DMS 273 (cell line): ENCODE results near the gene FXYD6.
"Not testable (repeated sequence)": the region's sequence is repeated elsewhere in the genome, so short reads cannot be mapped to it uniquely, and the experiment has no call there.

Experiments
- DNase-seq: peaks from one replicate; lab custom pipeline; 2025; ENCODE audit not compliant: unreplicated experiment; lab: John Stamatoyannopoulos, UW

The FXYD6 gene

DNA sequence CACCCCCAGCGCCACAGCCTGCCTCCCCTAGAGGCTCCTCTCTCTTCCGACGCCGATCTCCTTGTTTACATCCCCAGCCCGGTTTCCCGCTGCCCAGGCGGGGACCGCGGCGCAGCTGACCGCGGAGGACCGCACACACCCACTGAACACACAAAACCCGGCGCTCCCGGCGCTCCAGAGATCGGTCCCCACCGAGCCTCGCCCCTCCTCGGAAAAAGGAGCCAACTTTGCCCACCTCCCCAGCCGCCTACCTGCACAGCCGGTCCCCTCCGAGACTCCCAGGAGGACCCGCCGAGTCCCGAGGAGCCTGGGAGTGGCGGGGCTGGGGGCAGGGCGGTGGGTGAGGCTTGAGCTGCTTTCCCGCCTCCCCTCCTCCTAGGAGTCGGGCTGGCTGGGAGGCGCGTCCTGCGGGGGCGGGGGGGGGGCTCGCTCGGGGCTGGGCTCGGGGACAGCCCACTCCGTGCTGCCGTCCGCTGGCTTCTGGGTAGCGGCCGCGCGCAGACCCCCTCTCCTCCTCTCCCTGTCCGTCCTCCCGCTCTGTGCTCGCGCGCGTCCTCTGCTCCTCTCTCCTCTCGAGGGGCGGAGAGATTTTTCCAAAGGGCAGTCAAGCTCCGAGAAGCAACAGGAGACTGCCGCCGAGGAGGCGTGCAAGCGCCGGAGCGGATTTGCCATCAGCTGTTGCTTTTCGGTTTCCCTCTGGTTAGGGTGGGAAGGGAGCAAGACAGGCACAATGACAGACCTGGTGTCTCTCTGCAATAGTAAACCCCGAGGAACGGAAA lies at the start of gene FXYD6:
TSS of gene FXYD6 (minus strand) at position 318 of the 779 bp plus-strand sequence. CDS start 33,882 bp downstream, outside the sequence.
- peak; percentile 70 for DNase-seq

DNA sequence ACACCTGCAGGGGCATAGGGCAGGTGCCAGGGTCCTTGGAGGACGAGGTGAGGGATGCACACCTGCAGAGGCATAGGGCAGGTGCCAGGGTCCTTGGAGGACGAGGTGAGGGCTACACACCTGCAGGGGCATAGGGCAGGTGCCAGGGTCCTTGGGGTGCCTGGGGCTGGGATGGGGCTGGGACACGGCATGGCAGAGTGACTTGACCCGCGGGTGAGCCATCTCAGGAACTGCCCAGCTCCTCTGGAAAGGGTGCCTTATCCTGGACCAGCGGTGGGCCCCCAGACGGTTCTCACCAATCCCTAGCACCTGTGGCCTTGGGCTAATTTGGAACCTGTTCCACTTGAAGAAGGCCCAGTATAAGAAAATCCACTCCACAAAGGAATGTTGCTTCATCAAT lies 49.7 kb upstream of the FXYD6 start:
- not testable (repeated sequence) for DNase-seq

DNA sequence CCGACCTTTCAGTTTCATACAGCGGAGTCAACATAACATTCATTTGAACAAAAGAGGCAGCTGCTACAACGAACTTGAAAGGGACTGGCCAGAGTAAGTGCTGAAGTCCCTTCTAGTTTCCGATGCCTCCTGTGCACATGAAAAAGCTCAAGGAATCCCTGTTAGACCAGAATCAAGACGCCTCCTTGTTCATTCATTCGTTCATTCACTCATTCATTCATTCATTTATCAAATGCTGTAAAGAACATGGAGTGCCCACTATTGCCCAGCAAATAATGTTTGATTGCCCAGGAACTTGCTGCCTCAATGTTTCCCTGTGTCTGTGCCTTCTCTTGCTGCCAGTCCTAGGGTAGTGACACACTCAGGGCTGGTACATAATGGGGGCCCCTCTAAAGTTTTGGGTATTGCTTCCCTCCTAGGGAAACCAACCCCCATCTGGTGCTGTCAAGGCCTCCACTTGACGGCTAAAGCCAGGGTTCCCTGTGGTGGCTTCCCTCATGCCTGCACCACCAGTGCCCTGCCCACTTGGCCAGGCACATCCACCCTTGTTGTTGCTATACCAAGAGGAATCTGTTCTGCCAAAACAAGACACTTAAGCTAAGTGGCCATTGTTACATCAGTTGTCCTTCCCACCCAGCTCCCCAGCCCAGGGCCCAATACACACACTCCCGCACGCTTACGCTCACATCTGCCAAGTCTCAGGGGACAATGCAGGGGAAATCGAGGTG lies 48.9 kb upstream of the FXYD6 start:
- no peak for DNase-seq

DNA sequence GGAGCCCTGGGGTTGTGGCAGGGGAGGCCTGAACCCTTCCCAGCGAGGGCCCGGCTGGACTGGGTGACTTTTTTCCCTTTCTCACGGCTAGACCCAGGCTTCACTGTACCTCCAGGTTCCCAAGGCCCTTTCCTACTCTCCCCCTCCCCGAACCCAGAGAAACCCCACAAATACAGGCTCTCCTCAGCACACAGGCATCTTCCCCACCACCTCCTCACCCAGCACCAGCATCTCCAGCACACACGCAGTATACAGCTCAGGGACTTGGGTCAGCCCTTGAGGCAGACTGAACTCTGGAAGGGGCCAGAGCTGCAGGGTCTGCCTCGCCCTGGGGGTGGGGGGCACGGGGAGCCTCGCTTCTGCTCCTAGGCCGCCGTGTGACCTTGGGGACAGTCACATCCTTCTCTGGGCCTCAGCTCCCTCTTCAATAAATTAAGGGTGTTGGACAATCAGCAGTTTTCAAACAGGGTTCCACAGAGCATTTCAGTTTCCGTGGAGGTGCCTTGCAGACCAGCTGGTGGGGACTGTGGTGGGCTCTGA lies 48.2 kb upstream of the FXYD6 start:
- DNase-seq, result no peak

GRCh38 chr11:117923773-117924172 lies 47.3 kb upstream of the FXYD6 start:
- DNase-seq, result no peak

GRCh38 chr11:117923275-117923674 lies 46.8 kb upstream of the FXYD6 start:
- DNase-seq, result no peak

DNA sequence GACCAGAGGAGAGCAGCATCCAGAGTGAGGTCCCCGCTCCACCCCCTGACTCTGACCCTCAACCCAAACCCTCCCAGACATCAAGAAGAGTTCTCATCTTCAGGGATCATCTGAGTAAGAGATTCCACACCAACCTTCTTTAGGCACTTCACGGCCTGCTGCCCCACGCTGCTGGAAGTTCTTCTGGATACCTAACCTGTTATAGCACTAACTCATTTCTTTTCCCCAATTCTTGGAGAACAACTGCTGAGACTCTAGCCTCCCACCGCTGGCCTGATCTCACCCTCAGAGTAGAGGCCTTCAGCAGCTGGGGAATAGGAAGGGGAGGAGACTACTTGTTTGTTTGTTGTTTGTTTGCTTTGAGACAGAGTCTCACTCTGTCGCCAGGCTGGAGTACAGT lies 45.4 kb upstream of the FXYD6 start:
- no peak for DNase-seq

DNA sequence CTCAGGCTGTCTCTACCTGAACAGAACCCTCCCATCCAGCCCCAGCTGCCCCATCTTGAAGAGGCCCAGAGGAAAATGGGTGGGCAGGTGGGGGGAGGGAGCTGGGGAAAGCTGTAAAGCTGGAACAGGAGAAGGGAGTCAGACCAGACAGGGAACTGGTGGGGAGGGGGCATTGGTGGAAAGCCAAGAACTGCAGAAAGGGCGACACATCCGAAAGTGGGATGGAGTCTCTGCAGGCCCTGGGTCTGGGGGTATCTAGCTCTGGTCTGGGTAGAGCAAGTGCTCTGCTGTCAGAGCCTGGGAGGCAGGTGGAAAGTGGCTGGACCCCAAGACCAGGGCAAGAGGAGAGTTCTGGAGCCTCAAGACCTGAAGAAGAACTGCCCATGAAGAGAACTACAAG lies 45.0 kb upstream of the FXYD6 start:
- DNase-seq, result no peak

DNA sequence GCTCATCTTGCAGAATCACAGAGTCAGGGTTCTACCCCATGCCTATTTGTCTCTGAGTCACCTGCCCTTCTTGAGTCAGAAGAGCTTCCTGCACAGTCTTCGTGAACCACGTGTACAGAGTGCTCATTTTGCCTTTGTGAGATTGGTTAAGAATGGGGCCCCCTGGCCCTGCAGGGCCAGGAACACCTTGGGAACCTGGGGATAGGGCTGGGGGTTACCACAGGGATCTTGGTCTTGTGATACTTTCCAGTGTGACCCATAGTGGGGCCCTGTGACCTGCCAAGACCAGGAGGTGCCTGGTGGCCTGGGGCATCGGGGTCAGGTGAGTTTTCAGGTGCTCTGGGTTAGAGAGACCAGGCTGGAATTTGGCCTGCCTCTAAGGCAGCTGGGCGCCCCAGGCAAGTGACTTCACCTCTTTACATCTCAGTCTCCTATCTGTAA lies 43.3 kb upstream of the FXYD6 start:
- no peak for DNase-seq

DNA sequence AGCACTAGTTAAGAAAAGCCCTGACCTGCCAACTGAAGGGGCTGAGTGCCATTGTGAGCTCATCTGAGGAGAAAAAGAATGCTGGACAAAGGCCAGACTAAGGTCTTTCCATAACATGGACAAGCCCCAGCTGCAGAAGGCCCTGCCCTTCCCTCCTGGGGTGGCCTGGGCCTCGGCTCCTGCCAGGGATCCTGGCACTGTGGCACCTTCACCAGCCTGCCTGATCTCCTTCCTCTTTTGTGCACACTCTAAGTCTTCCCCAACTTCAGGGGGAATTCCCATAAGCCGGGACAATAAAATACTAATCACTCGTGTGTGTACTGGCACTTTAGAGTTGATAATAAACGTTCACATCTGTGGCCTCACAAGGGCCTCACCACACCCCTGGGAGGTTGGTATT lies 42.9 kb upstream of the FXYD6 start:
- DNase-seq, result no peak

GRCh38 chr11:117918366-117919255 lies 42.2 kb upstream of the FXYD6 start:
- DNase-seq, result no peak

- DNase-seq, result no peak
Measured at GRCh38 chr11:117917591-117918151, 41.2 kb upstream of the FXYD6 start.

DNA sequence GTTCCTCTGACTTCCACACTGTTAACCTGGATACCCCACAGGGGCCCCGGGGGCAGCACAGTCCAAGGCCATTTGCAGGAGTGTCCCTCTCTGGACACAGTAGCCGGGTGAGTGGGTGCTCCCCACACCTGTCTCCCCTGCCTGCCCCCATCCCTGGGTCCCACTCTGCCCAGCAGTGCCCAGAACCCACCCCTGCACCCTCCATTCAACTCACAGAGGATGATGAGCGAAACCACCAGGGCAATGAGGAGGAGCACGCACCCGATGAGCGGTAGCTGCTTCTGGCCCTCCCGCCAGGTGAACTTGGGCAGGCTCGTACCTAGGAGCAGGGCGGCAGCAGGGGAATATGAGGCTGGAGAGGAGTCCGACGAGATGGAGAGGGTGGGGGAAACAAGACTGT lies 40.5 kb upstream of the FXYD6 start:
- no peak for DNase-seq

GRCh38 chr11:117915672-117916235 lies 39.3 kb upstream of the FXYD6 start:
- DNase-seq, result no peak

GRCh38 chr11:117914991-117915618 lies 38.6 kb upstream of the FXYD6 start:
- DNase-seq, result peak; percentile 4

DNA sequence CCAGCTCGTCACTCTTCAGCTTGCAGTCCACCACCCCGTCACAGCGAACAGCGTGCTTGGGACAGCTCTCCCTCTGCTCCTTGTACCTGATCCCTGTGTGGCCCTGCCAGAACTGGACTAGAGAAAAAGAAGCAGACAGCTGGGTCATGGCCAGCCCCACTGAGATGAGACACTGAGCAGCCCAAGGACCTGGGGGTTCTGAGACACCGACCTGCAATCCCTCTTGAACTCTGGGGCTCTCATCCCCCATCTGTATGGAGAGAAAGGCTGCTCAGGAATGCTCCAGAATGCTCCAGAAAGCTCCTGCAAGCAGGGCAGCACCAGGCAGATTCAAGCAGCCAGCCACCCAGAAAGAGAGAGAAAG lies 37.9 kb upstream of the FXYD6 start:
- DNase-seq, result no peak

- no peak for DNase-seq
Measured at GRCh38 chr11:117913736-117914397, 37.4 kb upstream of the FXYD6 start.

- DNase-seq, result no peak
Measured at GRCh38 chr11:117912497-117912896, 36.0 kb upstream of the FXYD6 start.

- DNase-seq, result no peak
Measured at GRCh38 chr11:117911694-117912093, 35.2 kb upstream of the FXYD6 start.
